Neural progenitor cell (in vitro differentiated cells): Measurements from ENCODE around the gene KCTD2. TPM values are rescaled to one million over a fixed set of nuclear protein-coding genes. Genes with fewer than 3 reads are reported as not detected.

Experiments
- DNase-seq: peaks from one replicate; pipeline ENCODE4 v3.0.0-alpha.2; 2016; ENCODE audit warnings: low spot score
- H2AFZ ChIP-seq: fragments of 200-600 bp; sonication (generic); replicated peaks from 2 replicates; pipeline ENCODE4 v1.6.1; 2016; ENCODE audit warnings: antibody characterized with exemption
- H3F3A ChIP-seq: fragments of 200-600 bp; sonication (generic); 2 replicates; pipeline ENCODE4 v1.6.1; 2016; ENCODE audit warnings: antibody characterized with exemption, low read depth
- H3K27ac ChIP-seq: fragments of 200-600 bp; sonication (generic); 2 replicates; pipeline ENCODE4 v1.5.1; 2016; ENCODE audit warnings: mild to moderate bottlenecking
- H3K27me3 ChIP-seq: fragments of 200-600 bp; sonication (generic); 2 replicates; pipeline ENCODE4 v1.6.1; 2016; ENCODE audit warnings: mild to moderate bottlenecking, moderate library complexity
- H3K36me3 ChIP-seq: fragments of 200-600 bp; sonication (generic); 2 replicates; pipeline ENCODE4 v1.5.1; 2016
- H3K4me1 ChIP-seq: fragments of 200-600 bp; sonication (generic); 2 replicates; pipeline ENCODE4 v1.6.1; 2016; ENCODE audit warnings: mixed run types
- H3K4me2 ChIP-seq: fragments of 200-600 bp; sonication (generic); 2 replicates; pipeline ENCODE4 v1.6.1; 2016
- H3K4me3 ChIP-seq: fragments of 200-600 bp; sonication (generic); 2 replicates; pipeline ENCODE4 v1.5.1; 2016
- H3K79me2 ChIP-seq: fragments of 200-600 bp; sonication (generic); 2 replicates; pipeline ENCODE4 v1.6.1; 2016; ENCODE audit warnings: low read depth
- H3K9ac ChIP-seq: fragments of 200-600 bp; sonication (generic); 2 replicates; pipeline ENCODE4 v1.6.1; 2016
- H3K9me3 ChIP-seq: fragments of 200-600 bp; sonication (generic); 2 replicates; pipeline ENCODE4 v1.5.1; 2016; ENCODE audit warnings: low read depth
- H4K20me1 ChIP-seq: fragments of 200-600 bp; sonication (generic); 2 replicates; pipeline ENCODE4 v1.6.1; 2016; ENCODE audit warnings: low read depth
- H3K27ac Mint-ChIP-seq: 3 replicates; pipeline ENCODE4 v1.8.0; 2021; ENCODE audit warnings: mixed read lengths
- H3K27me3 Mint-ChIP-seq: 2 replicates; pipeline ENCODE4 v1.8.0; 2022; ENCODE audit warnings: low read depth, mild to moderate bottlenecking, inconsistent platforms, moderate library complexity, mixed read lengths; ENCODE audit not compliant: insufficient read depth
- H3K36me3 Mint-ChIP-seq: 3 replicates; pipeline ENCODE4 v1.8.0; 2021; ENCODE audit warnings: mixed read lengths
- H3K4me1 Mint-ChIP-seq: 3 replicates; pipeline ENCODE4 v1.8.0; 2021; ENCODE audit warnings: mixed read lengths
- H3K4me3 Mint-ChIP-seq: 3 replicates; pipeline ENCODE4 v1.8.0; 2021; ENCODE audit warnings: mild to moderate bottlenecking, moderate library complexity, mixed read lengths
- H3K9me3 Mint-ChIP-seq: 3 replicates; pipeline ENCODE4 v1.8.0; 2020; ENCODE audit warnings: mixed read lengths
- EZH2 ChIP-seq: fragments of 200-600 bp; sonication (generic); IDR thresholded peaks from 2 replicates; pipeline ENCODE4 v1.6.1; 2017; ENCODE audit warnings: antibody characterized with exemption, mild to moderate bottlenecking, moderate library complexity
- EZH2phosphoT487 ChIP-seq: fragments of 200-600 bp; sonication (generic); IDR thresholded peaks from 2 replicates; pipeline ENCODE4 v1.6.1; 2017; ENCODE audit warnings: antibody characterized with exemption
- total RNA-seq: library from RNA; depleted of rRNA; stranded (reverse); fragments of >200 nt; gene quantifications from 2 replicates; pipeline ENCODE4 v1.2.3, GENCODE V29; 2015; ENCODE audit warnings: low replicate concordance
- TF ChIP-seq, protein P1 (sequence below): fragments of 200-600 bp; sonication (generic); IDR thresholded peaks from 2 replicates; pipeline ENCODE4 v1.5.1; 2017; ENCODE audit warnings: antibody characterized with exemption, mild to moderate bottlenecking

KCTD2 gene
- total RNA-seq, 1 donor from 2014 or later: 28.9 TPM

DNA sequence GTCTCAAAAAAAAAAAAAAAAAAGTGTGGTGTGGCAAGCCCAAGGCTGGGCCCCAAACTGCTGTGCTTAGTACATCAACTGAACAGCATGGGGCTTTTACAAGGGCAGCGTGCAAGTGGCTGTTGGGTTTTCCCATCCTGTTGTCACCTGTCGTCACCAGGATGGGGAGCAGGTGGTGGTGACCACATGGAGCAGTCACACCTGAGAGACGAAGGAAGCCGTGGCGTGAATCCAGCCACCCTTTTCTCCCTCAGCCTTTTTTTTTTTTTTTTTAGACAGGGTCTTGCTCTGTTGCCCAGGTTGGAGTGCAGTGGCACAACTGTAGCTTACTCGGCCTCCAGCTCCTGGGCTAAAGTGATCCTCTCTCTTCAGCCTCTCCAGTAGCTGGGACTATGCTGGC is 38.7 kb upstream of the KCTD2 start:
- H3K27me3 Mint-ChIP-seq: peaks cover 2% of the 10 kb centered on the region
- H3K27ac ChIP-seq: no peak overlapping the region
- no peak for TF ChIP-seq EZH2
- TF ChIP-seq, protein P1, sequence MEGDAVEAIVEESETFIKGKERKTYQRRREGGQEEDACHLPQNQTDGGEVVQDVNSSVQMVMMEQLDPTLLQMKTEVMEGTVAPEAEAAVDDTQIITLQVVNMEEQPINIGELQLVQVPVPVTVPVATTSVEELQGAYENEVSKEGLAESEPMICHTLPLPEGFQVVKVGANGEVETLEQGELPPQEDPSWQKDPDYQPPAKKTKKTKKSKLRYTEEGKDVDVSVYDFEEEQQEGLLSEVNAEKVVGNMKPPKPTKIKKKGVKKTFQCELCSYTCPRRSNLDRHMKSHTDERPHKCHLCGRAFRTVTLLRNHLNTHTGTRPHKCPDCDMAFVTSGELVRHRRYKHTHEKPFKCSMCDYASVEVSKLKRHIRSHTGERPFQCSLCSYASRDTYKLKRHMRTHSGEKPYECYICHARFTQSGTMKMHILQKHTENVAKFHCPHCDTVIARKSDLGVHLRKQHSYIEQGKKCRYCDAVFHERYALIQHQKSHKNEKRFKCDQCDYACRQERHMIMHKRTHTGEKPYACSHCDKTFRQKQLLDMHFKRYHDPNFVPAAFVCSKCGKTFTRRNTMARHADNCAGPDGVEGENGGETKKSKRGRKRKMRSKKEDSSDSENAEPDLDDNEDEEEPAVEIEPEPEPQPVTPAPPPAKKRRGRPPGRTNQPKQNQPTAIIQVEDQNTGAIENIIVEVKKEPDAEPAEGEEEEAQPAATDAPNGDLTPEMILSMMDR: no peak
- TF ChIP-seq EZH2phosphoT487: no peak
- H3F3A ChIP-seq: peaks cover 15% of the 10 kb centered on the region
- H3K4me1 ChIP-seq: peaks cover 9% of the 10 kb centered on the region
- H3K36me3 ChIP-seq: no peaks in the 10 kb centered on the region
- H4K20me1 ChIP-seq: no peaks in the 10 kb centered on the region
- no peak overlapping the region for H3K27ac Mint-ChIP-seq
- no peaks in the 10 kb centered on the region for H3K27me3 ChIP-seq
- H3K4me3 ChIP-seq: no peak overlapping the region
- peaks cover 5% of the 10 kb centered on the region for H3K79me2 ChIP-seq
- peaks cover 9% of the 10 kb centered on the region for H3K36me3 Mint-ChIP-seq
- peaks cover 19% of the 10 kb centered on the region for H3K4me1 Mint-ChIP-seq
- no peaks in the 10 kb centered on the region for H3K9me3 ChIP-seq
- H3K4me2 ChIP-seq: no peak overlapping the region
- DNase-seq: no peak
- no peak overlapping the region for H2AFZ ChIP-seq
- no peak overlapping the region for H3K4me3 Mint-ChIP-seq
- H3K9me3 Mint-ChIP-seq: no peaks in the 10 kb centered on the region
- no peak overlapping the region for H3K9ac ChIP-seq

DNA sequence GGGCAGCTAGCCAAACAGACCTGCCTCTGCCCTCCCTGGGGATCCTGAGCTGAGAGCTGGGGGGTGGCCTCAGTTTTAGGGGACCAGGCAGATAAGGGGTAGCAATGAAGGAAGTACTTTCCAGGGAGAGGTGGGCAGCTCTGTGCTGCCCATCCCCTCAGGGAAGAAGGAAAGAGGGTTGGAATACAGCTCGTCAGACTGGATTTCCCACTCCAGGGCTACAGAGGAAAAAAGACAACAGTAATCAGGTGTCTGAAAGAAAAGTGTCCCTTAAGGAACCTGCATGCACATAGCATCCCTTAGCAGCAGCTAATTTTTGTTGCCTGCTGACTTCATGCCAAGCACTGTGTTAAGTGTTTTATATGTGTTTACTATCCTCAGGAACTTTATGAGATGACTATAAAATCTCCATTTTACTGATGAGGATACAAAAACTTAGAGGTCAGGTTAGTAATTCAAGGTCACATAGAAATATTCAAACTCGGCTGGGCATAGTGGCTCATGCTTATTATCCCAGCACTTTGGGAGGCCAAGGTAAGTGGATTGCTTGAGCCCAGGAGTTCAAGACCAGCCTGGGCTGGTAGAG is 37.8 kb upstream of the KCTD2 start:
- Histone ChIP-seq H3K79me2 (peaks cover 13% of the 10 kb centered on the region), H3K9ac (peak overlapping the region; percentile 5), H3K4me1 (peaks cover 14% of the 10 kb centered on the region), H3K36me3 (no peaks in the 10 kb centered on the region), H3F3A (peaks cover 21% of the 10 kb centered on the region), H3K27me3 (no peaks in the 10 kb centered on the region), H3K27ac (no peak overlapping the region), H2AFZ (no peak overlapping the region), H3K4me3 (no peak overlapping the region), H3K9me3 (no peaks in the 10 kb centered on the region), H3K4me2 (no peak overlapping the region), H4K20me1 (no peaks in the 10 kb centered on the region)
- Mint-ChIP-seq H3K4me1 (peaks cover 25% of the 10 kb centered on the region), H3K9me3 (no peaks in the 10 kb centered on the region), H3K4me3 (no peak overlapping the region), H3K27me3 (peaks cover 2% of the 10 kb centered on the region), H3K36me3 (peaks cover 11% of the 10 kb centered on the region), H3K27ac (no peak overlapping the region)
- no peak for DNase-seq
- TF ChIP-seq EZH2: no peak
- TF ChIP-seq, protein P1: no peak
- TF ChIP-seq EZH2phosphoT487: no peak

DNA sequence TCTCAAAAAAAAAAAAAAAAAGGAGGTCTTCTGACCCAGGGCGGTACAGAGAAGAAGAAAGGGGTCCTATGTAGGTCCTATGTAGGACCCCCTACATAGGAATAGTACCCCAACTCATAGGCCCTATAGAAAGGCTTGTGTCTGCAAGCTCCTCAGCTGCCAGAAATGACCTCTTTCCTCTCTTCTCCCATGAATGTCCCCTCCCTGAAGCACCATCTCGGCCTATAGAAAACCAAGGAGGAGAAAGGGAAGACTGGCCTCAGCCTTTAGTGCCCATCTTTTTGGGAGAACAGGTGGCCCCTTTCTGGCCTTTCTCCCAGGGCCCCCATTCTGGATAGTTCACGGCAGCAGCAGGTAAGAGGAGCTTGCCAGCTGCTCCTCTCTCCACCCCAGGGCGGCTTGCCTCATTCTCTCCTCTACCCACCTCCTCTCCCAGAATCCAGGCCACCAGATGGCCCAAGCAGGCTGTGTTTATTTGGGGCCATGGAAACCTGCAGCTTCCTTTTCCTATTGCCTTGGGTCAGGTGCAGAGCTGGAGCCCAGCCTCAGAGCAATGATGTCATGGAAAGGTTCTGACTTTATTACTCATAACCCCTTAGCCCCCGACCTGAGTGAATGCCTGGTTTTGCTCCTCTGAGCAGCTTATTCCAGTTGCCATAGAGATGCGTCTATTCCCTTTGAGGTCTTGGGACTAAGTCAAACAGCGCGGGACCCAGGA is 36.2 kb upstream of the KCTD2 start:
- peaks cover 2% of the 10 kb centered on the region for H3K27me3 Mint-ChIP-seq
- DNase-seq: no peak
- Histone ChIP-seq H3K4me3 (no peak overlapping the region), H3F3A (peaks cover 21% of the 10 kb centered on the region), H3K36me3 (no peaks in the 10 kb centered on the region), H3K9ac (no peak overlapping the region), H3K4me1 (peaks cover 14% of the 10 kb centered on the region), H3K27ac (no peak overlapping the region), H3K9me3 (no peaks in the 10 kb centered on the region), H2AFZ (no peak overlapping the region), H3K79me2 (peaks cover 28% of the 10 kb centered on the region), H3K27me3 (no peaks in the 10 kb centered on the region), H3K4me2 (no peak overlapping the region), H4K20me1 (no peaks in the 10 kb centered on the region)
- TF ChIP-seq, protein P1: no peak
- TF ChIP-seq EZH2phosphoT487 (no peak), EZH2 (no peak)
- peak overlapping the region; percentile 80 for H3K27ac Mint-ChIP-seq
- H3K4me1 Mint-ChIP-seq: peaks cover 27% of the 10 kb centered on the region
- no peaks in the 10 kb centered on the region for H3K9me3 Mint-ChIP-seq
- H3K36me3 Mint-ChIP-seq: peaks cover 6% of the 10 kb centered on the region
- H3K4me3 Mint-ChIP-seq: peak overlapping the region; percentile 39
